HepG2 (cell line): Measurements from ENCODE around the gene ZNF512B. TPM values are rescaled to one million over a fixed set of nuclear protein-coding genes. Genes with fewer than 3 reads are reported as not detected.

Experiments
- ADNP ChIP-seq: sonication (generic); formaldehyde crosslinking; IDR thresholded peaks from 2 replicates; pipeline ENCODE4 v1.4.0; 2020; ENCODE audit warnings: missing genetic modification reagents
- HCFC1 ChIP-seq: fragments of 150-350 bp; IDR thresholded peaks from 2 replicates; pipeline ENCODE4 v1.6.1; 2014; ENCODE audit warnings: low read depth, low read length
- HNF4A ChIP-seq: sonication (generic); formaldehyde crosslinking; IDR thresholded peaks from 2 replicates; pipeline ENCODE4 v1.4.0; 2020; ENCODE audit warnings: missing genetic modification reagents
- NFE2 ChIP-seq: sonication (generic); formaldehyde crosslinking; IDR thresholded peaks from 2 replicates; pipeline ENCODE4 v1.4.0; 2020; ENCODE audit warnings: missing genetic modification reagents
- RFX3 ChIP-seq: IDR thresholded peaks from 2 replicates; pipeline ENCODE4 v1.6.1; 2016; ENCODE audit warnings: missing biosample characterization, missing genetic modification reagents
- ZBTB42 ChIP-seq: sonication (generic); formaldehyde crosslinking; IDR thresholded peaks from 2 replicates; pipeline ENCODE4 v1.5.0; 2020; ENCODE audit warnings: mild to moderate bottlenecking, missing genetic modification reagents
- ZFY ChIP-seq: sonication (generic); formaldehyde crosslinking; IDR thresholded peaks from 2 replicates; pipeline ENCODE4 v1.4.0; 2020; ENCODE audit warnings: missing genetic modification reagents
- ZMYM3 ChIP-seq: sonication (generic); formaldehyde crosslinking; IDR thresholded peaks from 2 replicates; pipeline ENCODE4 v1.5.1; 2020; ENCODE audit warnings: mild to moderate bottlenecking, missing genetic modification reagents
- ZNF263 ChIP-seq: sonication (generic); formaldehyde crosslinking; IDR thresholded peaks from 2 replicates; pipeline ENCODE4 v1.4.0; 2020; ENCODE audit warnings: missing genetic modification reagents
- ZNF558 ChIP-seq: sonication (generic); formaldehyde crosslinking; IDR thresholded peaks from 2 replicates; pipeline ENCODE4 v1.9.0; 2022; ENCODE audit warnings: mild to moderate bottlenecking, missing genetic modification reagents, borderline replicate concordance
- polyA plus RNA-seq, 8 experiments: library from polyadenylated mRNA; depleted of rRNA in 3 of 8; stranded (reverse) in 7 of 8; unstranded in 1 of 8; fragments of >200 nt; fragmentation: Illumina TruSeq in 4 of 8; extraction: Trizol in 4 of 8; gene quantifications; 2 replicates each; pipeline versions ENCODE4 v1.2.1 to v1.2.3, GENCODE V29; 2011 to 2016; ENCODE audit warnings: low read depth in 4 of 8, missing spikeins in 1 of 8, mixed read lengths in 1 of 8; ENCODE audit not compliant: insufficient read depth in 1 of 8
- total RNA-seq, 5 experiments: library from RNA; depleted of rRNA; stranded (reverse); fragments of >200 nt; fragmentation: Illumina TruSeq; extraction: Trizol; gene quantifications; 2 replicates each; pipeline ENCODE4 v1.2.3, GENCODE V29; 2016; ENCODE audit warnings: low read depth in 1 of 5
- TF ChIP-seq, protein P1 (sequence below): IDR thresholded peaks from 2 replicates; pipeline ENCODE4 v1.6.1; 2012; ENCODE audit warnings: inconsistent platforms
- TF ChIP-seq, protein P2 (sequence below): sonication (generic); formaldehyde crosslinking; conservative IDR thresholded peaks from 2 replicates; pipeline ENCODE4 v1.4.0; 2020; ENCODE audit warnings: mild to moderate bottlenecking, missing genetic modification reagents, moderate library complexity
- TF ChIP-seq, protein P3 (sequence below): sonication (generic); formaldehyde crosslinking; IDR thresholded peaks from 2 replicates; pipeline ENCODE4 v1.8.0; 2022; ENCODE audit warnings: missing genetic modification reagents, mild to moderate bottlenecking, moderate library complexity, borderline replicate concordance
- TF ChIP-seq, protein P4 (sequence below): sonication (generic); formaldehyde crosslinking; IDR thresholded peaks from 2 replicates; pipeline ENCODE4 v1.4.0; 2020; ENCODE audit warnings: mild to moderate bottlenecking, missing genetic modification reagents
- TF ChIP-seq, protein P5 (sequence below): sonication (generic); formaldehyde crosslinking; IDR thresholded peaks from 2 replicates; pipeline ENCODE4 v1.4.0; 2020; ENCODE audit warnings: missing genetic modification reagents, borderline replicate concordance
- TF ChIP-seq, protein P6 (sequence below): IDR thresholded peaks from 2 replicates; pipeline ENCODE4 v1.6.1; 2016

ZNF512B gene
- total and polyA plus RNA-seq, 2 of the 13 experiments (the other 11 are each of a cell fraction or from before 2014, with no cell fraction given), result 11.5 to 30.6 TPM

DNA sequence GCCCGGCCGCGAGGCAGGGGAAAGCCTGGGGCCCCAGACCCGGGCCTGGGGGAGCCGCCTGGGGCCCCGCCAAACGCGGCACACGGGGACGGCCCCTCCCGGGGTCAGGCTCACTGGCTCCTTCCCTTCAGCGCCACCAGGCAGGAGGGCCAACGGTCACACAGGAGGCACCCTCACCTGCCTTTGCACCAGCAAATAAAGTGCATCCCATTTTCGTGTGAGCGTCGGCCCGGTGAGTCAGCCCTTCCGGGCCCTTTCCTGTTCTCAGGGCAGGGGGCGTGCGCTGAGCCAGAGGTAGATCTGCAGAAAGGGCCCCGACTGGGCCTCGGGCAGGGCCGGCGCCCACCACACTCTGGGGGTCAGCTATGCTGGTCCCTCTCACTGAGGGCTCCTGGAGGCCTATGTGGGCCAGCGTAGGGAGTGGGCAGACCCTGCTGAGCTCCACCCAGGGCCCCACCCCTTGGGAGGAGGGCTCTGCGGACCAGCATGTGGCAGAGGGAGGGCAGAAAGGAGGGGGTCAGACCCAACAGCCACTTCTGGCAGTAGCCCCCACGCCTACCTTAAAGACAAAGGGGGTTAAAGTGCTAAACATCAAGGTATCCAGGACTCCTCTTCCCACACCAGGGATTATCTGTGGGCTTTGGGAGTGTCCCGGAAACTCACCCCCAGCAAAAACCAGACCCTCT lies 12.6 kb downstream of the ZNF512B start (continued):
- TF ChIP-seq RFX3 (CRISPR knock-in tag) (0 out of 2 replicates have a peak, but pooled peaks have one; percentile 22), HCFC1 (peak; percentile 7; the same call in 1 of the 2 replicates), NFE2 (CRISPR knock-in tag) (peak; percentile 54; the same call in 1 of the 2 replicates), ADNP (CRISPR knock-in tag) (no peak), ZFY (peak; percentile 88), ZNF263 (CRISPR knock-in tag) (no peak; the same call in none of the 2 replicates), HNF4A (CRISPR knock-in tag) (no peak), ZBTB42 (no peak), ZMYM3 (CRISPR knock-in tag) (no peak), ZNF558 (CRISPR knock-in tag) (no peak)
- TF ChIP-seq, protein P1, sequence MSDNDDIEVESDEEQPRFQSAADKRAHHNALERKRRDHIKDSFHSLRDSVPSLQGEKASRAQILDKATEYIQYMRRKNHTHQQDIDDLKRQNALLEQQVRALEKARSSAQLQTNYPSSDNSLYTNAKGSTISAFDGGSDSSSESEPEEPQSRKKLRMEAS, result peak; percentile 56
- TF ChIP-seq, protein P2, sequence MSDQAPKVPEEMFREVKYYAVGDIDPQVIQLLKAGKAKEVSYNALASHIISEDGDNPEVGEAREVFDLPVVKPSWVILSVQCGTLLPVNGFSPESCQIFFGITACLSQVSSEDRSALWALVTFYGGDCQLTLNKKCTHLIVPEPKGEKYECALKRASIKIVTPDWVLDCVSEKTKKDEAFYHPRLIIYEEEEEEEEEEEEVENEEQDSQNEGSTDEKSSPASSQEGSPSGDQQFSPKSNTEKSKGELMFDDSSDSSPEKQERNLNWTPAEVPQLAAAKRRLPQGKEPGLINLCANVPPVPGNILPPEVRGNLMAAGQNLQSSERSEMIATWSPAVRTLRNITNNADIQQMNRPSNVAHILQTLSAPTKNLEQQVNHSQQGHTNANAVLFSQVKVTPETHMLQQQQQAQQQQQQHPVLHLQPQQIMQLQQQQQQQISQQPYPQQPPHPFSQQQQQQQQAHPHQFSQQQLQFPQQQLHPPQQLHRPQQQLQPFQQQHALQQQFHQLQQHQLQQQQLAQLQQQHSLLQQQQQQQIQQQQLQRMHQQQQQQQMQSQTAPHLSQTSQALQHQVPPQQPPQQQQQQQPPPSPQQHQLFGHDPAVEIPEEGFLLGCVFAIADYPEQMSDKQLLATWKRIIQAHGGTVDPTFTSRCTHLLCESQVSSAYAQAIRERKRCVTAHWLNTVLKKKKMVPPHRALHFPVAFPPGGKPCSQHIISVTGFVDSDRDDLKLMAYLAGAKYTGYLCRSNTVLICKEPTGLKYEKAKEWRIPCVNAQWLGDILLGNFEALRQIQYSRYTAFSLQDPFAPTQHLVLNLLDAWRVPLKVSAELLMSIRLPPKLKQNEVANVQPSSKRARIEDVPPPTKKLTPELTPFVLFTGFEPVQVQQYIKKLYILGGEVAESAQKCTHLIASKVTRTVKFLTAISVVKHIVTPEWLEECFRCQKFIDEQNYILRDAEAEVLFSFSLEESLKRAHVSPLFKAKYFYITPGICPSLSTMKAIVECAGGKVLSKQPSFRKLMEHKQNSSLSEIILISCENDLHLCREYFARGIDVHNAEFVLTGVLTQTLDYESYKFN (CRISPR knock-in tag), result peak; percentile 46
- TF ChIP-seq, protein P3, sequence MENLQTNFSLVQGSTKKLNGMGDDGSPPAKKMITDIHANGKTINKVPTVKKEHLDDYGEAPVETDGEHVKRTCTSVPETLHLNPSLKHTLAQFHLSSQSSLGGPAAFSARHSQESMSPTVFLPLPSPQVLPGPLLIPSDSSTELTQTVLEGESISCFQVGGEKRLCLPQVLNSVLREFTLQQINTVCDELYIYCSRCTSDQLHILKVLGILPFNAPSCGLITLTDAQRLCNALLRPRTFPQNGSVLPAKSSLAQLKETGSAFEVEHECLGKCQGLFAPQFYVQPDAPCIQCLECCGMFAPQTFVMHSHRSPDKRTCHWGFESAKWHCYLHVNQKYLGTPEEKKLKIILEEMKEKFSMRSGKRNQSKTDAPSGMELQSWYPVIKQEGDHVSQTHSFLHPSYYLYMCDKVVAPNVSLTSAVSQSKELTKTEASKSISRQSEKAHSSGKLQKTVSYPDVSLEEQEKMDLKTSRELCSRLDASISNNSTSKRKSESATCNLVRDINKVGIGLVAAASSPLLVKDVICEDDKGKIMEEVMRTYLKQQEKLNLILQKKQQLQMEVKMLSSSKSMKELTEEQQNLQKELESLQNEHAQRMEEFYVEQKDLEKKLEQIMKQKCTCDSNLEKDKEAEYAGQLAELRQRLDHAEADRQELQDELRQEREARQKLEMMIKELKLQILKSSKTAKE (CRISPR knock-in tag), result no peak
- TF ChIP-seq, protein P4, sequence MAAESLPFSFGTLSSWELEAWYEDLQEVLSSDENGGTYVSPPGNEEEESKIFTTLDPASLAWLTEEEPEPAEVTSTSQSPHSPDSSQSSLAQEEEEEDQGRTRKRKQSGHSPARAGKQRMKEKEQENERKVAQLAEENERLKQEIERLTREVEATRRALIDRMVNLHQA, result no peak
- TF ChIP-seq, protein P5, sequence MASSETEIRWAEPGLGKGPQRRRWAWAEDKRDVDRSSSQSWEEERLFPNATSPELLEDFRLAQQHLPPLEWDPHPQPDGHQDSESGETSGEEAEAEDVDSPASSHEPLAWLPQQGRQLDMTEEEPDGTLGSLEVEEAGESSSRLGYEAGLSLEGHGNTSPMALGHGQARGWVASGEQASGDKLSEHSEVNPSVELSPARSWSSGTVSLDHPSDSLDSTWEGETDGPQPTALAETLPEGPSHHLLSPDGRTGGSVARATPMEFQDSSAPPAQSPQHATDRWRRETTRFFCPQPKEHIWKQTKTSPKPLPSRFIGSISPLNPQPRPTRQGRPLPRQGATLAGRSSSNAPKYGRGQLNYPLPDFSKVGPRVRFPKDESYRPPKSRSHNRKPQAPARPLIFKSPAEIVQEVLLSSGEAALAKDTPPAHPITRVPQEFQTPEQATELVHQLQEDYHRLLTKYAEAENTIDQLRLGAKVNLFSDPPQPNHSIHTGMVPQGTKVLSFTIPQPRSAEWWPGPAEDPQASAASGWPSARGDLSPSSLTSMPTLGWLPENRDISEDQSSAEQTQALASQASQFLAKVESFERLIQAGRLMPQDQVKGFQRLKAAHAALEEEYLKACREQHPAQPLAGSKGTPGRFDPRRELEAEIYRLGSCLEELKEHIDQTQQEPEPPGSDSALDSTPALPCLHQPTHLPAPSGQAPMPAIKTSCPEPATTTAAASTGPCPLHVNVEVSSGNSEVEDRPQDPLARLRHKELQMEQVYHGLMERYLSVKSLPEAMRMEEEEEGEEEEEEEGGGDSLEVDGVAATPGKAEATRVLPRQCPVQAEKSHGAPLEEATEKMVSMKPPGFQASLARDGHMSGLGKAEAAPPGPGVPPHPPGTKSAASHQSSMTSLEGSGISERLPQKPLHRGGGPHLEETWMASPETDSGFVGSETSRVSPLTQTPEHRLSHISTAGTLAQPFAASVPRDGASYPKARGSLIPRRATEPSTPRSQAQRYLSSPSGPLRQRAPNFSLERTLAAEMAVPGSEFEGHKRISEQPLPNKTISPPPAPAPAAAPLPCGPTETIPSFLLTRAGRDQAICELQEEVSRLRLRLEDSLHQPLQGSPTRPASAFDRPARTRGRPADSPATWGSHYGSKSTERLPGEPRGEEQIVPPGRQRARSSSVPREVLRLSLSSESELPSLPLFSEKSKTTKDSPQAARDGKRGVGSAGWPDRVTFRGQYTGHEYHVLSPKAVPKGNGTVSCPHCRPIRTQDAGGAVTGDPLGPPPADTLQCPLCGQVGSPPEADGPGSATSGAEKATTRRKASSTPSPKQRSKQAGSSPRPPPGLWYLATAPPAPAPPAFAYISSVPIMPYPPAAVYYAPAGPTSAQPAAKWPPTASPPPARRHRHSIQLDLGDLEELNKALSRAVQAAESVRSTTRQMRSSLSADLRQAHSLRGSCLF (CRISPR knock-in tag), result no peak
- TF ChIP-seq, protein P6, sequence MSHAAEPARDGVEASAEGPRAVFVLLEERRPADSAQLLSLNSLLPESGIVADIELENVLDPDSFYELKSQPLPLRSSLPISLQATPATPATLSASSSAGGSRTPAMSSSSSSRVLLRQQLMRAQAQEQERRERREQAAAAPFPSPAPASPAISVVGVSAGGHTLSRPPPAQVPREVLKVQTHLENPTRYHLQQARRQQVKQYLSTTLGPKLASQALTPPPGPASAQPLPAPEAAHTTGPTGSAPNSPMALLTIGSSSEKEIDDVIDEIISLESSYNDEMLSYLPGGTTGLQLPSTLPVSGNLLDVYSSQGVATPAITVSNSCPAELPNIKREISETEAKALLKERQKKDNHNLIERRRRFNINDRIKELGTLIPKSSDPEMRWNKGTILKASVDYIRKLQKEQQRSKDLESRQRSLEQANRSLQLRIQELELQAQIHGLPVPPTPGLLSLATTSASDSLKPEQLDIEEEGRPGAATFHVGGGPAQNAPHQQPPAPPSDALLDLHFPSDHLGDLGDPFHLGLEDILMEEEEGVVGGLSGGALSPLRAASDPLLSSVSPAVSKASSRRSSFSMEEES (CRISPR knock-in tag), result peak; percentile 68
